ENCODE data around the gene DLST. TPM values are rescaled to one million over a fixed set of nuclear protein-coding genes. Genes with fewer than 3 reads are reported as not detected.

Gene DLST
- total RNA-seq, 1 donor from 2014 or later: 55.4 TPM

- no peak for DNase-seq (ENCODE audit: low spot score)
Observed at GRCh38 chr14:74940956-74941565, 59.3 kb downstream of the DLST start.

- DNase-seq (ENCODE audit: low spot score): peak; percentile 72
Observed at GRCh38 chr14:74941676-74942097, 60.0 kb downstream of the DLST start.

- no peak for DNase-seq (ENCODE audit: low spot score)
Observed at GRCh38 chr14:74942181-74942580, 60.5 kb downstream of the DLST start.

- DNase-seq (ENCODE audit: low spot score): no peak
Observed at GRCh38 chr14:74942608-74943007, 60.9 kb downstream of the DLST start.

GRCh38 chr14:74945261-74945851 lies 63.6 kb downstream of the DLST start:
- DNase-seq (ENCODE audit: low spot score): no peak

GRCh38 chr14:74945852-74946658 lies 64.3 kb downstream of the DLST start:
- DNase-seq (ENCODE audit: low spot score): peak; percentile 78

- no peak for DNase-seq (ENCODE audit: low spot score)
Observed at GRCh38 chr14:74946659-74947281, 65.1 kb downstream of the DLST start.

- DNase-seq (ENCODE audit: low spot score): no peak
Observed at GRCh38 chr14:74947353-74948227, 65.9 kb downstream of the DLST start.

- no peak for DNase-seq (ENCODE audit: low spot score)
Observed at GRCh38 chr14:74948228-74949175, 66.8 kb downstream of the DLST start.

GRCh38 chr14:74949191-74949601 lies 67.5 kb downstream of the DLST start:
- no peak for DNase-seq (ENCODE audit: low spot score)

- DNase-seq (ENCODE audit: low spot score): no peak
Observed at GRCh38 chr14:74949859-74950573, 68.3 kb downstream of the DLST start.

- no peak for DNase-seq (ENCODE audit: low spot score)
Observed at GRCh38 chr14:74950795-74951442, 69.2 kb downstream of the DLST start.

GRCh38 chr14:74951443-74952179 lies 69.9 kb downstream of the DLST start:
- no peak for DNase-seq (ENCODE audit: low spot score)

GRCh38 chr14:74952180-74952665 lies 70.5 kb downstream of the DLST start:
- no peak for DNase-seq (ENCODE audit: low spot score)

GRCh38 chr14:74952697-74953484 lies 71.2 kb downstream of the DLST start:
- DNase-seq (ENCODE audit: low spot score): peak; percentile 57

All from umbilical cord (tissue), 2 donors.